ENCODE results near the gene TBC1D22A.

The TBC1D22A gene

DNA sequence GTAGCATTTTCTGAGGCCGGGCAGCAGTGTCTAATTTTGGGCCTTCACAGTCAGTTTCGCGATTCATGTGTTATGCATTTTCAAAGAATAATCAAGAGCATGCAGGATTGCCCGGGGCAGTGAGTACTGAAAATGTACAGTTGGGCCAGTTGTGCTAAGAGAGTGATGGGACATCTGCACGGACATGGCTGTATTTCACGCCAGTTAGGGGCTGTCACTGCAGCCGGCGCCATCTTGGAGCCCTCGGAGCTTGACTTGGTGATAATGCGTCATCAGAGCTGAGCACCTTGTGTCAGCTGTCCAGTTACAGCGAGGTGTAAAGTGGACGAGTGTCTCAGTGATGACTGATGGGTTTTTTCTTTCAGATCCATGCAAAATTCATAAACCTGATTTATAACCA is 188.9 kb downstream of the TBC1D22A start:
- TF ChIP-seq GATA1 (IDR thresholded peaks at IDR 0.05; ENCODE audit: low read depth, low read length) (no peak), POLR2A (IDR thresholded peaks at IDR 0.05; ENCODE audit: low read length) (no peak)
- no peak for DNase-seq

DNA sequence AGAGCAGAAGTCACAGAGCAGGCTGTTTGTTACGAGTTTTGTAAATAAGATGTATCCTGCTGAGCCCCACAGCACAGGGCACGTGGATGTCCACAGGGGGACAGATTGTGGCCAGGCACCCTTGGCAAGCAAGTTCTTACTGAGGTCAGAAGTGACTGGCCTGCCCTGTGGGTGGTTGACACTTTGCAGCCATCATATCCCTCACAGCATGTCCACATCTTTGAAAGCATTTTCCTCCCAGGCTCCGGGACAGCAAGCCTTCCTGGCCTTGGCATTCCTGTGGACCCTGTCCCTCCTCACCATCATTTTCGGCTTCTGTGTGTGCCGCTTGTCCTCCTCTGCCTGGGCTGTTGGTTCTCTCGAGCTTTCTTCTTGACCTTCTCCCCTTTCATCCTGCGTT is 189.5 kb downstream of the TBC1D22A start:
- no peak for TF ChIP-seq GATA1 (IDR thresholded peaks at IDR 0.05; ENCODE audit: low read depth, low read length)
- TF ChIP-seq POLR2A (IDR thresholded peaks at IDR 0.05; ENCODE audit: low read length): no peak
- no peak for DNase-seq

DNA sequence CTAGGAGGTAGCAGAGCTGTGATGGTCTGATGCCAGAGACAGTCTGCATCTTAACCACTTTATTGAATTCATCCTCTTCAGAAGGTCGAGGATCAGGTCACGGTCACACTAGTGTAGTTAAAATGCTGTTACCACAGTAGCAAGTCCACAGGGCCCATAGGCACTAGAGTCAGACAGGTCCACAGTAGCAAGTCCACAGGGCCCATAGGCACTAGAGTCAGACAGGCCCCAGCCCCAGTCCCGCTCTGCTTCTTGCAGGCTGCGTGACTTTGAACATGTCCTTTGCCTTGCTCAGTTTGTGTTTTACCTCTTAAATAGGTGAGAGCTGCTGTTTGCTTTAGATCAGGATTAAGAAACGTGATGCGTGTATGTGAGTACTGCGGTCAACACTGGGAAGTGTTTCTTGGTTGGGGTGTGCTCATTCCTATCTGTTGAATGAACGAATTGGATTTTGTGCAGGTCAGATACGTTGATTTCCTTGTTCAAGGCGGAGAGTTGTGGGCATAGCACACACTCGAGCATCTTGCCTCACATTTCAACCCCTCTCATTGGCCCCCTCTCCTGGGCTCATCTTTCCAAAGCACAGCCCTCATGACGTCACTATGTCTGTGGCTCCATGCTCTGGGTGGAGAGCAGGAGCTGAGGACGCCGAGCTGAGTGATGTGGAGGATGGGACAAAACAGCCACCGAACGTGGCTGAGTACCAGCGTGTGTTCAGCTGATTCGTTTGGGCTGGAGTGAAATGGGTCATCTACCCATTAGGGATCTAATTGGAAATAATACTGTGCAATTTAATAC is 191.7 kb downstream of the TBC1D22A start:
- DNase-seq: no peak
- no peak for TF ChIP-seq POLR2A (IDR thresholded peaks at IDR 0.05; ENCODE audit: low read length)
- no peak for TF ChIP-seq GATA1 (IDR thresholded peaks at IDR 0.05; ENCODE audit: low read depth, low read length)

- DNase-seq: no peak
- TF ChIP-seq GATA1 (IDR thresholded peaks at IDR 0.05; ENCODE audit: low read depth, low read length): no peak
- no peak for TF ChIP-seq POLR2A (IDR thresholded peaks at IDR 0.05; ENCODE audit: low read length)
These were observed 192.3 kb downstream of the TBC1D22A start for GRCh38 chr22:46954781-46955180.

- no peak for TF ChIP-seq GATA1 (IDR thresholded peaks at IDR 0.05; ENCODE audit: low read depth, low read length)
These were observed 194.2 kb downstream of the TBC1D22A start for GRCh38 chr22:46956498-46957215.

DNA sequence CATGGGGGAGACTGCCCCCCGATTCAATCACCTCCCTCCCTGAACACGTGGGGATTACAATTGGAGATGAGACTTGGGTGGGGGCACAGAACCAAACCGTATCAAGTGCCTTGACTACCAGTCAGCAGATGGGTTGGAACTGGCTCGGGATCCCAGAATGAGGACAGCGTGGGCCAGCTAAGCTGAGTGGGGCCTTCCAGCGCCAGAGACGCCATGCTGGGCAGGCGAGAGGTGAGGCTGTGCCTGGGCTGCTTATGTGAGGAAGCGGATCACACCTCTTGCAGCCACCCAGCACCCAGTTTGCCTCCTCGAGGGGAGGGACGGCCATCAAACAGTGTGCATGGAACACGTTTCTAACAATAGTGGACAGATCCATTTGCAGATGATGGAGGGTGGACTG is 195.1 kb downstream of the TBC1D22A start:
- no peak for DNase-seq
- TF ChIP-seq POLR2A (IDR thresholded peaks at IDR 0.05; ENCODE audit: low read length): no peak
- TF ChIP-seq GATA1 (IDR thresholded peaks at IDR 0.05; ENCODE audit: low read depth, low read length): no peak

More at GRCh38 chr22:46956498-46957215, 194.2 kb downstream of the TBC1D22A start:
- no peak for DNase-seq

- no peak for DNase-seq
- TF ChIP-seq POLR2A (IDR thresholded peaks at IDR 0.05; ENCODE audit: low read length) (no peak), GATA1 (IDR thresholded peaks at IDR 0.05; ENCODE audit: low read depth, low read length) (no peak)
These were observed 195.7 kb downstream of the TBC1D22A start for GRCh38 chr22:46958191-46958590.

DNA sequence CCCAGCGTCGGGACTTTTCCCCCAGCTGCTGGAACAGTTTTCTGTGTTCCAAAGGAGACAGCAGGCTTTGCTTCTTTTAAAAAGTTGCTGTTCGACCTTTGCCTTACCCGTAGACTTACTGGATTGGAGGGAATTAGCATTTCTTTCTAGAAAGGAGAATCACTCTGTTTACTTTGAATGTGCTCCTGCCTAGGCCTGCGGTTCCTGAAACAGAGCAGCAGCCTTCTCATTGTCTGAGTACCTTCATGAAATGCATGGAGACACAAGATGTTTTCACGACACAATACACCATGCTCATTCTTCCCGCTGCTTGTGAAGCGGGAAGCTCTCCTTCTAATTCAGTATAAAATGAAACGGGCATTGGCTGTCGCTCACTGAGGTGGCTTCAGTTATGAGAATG is 196.2 kb downstream of the TBC1D22A start:
- DNase-seq: no peak
- no peak for TF ChIP-seq GATA1 (IDR thresholded peaks at IDR 0.05; ENCODE audit: low read depth, low read length)
- no peak for TF ChIP-seq POLR2A (IDR thresholded peaks at IDR 0.05; ENCODE audit: low read length)

- no peak for DNase-seq
- TF ChIP-seq GATA1 (IDR thresholded peaks at IDR 0.05; ENCODE audit: low read depth, low read length) (no peak), POLR2A (IDR thresholded peaks at IDR 0.05; ENCODE audit: low read length) (no peak)
These were observed 196.9 kb downstream of the TBC1D22A start for GRCh38 chr22:46959369-46959768.

DNA sequence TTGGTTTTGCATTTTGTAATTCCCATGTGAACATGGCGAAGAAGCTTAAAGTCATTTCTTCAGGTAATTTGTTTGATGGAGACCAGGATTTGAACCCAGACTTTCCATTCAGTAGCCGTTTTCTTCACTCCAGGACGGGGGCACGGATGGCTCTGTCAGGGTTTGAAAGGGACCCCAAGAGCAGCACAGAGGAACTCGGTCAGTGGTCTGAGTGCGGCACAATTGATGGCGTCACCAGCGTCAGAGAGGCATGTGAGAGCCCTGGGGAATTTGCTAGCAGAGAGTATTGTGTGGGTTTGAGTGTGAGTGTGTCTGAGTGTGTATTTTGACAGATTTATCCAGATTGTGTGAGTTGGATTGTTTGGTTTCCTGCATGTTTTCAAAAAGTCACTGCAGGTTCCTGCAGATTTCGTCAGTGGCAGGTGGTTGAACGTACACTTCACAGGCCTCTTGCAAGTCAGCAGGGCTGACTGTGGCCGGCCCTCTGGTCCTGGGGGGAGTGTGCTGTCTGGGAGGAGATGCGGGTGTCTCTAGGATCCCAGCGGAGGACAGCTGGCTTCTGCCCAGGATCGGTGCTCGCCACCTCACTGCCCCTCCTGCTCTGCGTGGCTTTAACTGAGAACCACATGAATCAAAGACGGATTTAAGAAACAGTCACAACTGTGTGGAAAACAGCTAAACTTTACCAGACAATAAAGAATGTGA is 199.3 kb downstream of the TBC1D22A start:
- TF ChIP-seq GATA1 (IDR thresholded peaks at IDR 0.05; ENCODE audit: low read depth, low read length) (no peak), POLR2A (IDR thresholded peaks at IDR 0.05; ENCODE audit: low read length) (no peak)

GRCh38 chr22:46962406-46962805 is 200.0 kb downstream of the TBC1D22A start:
- no peak for DNase-seq
- TF ChIP-seq POLR2A (IDR thresholded peaks at IDR 0.05; ENCODE audit: low read length) (no peak), GATA1 (IDR thresholded peaks at IDR 0.05; ENCODE audit: low read depth, low read length) (no peak)

More for the DNA sequence above, 199.3 kb downstream of the TBC1D22A start:
- no peak for DNase-seq

- TF ChIP-seq POLR2A (IDR thresholded peaks at IDR 0.05; ENCODE audit: low read length) (no peak), GATA1 (IDR thresholded peaks at IDR 0.05; ENCODE audit: low read depth, low read length) (no peak)
- DNase-seq: no peak
These were observed 201.5 kb downstream of the TBC1D22A start for GRCh38 chr22:46963672-46964545.

- no peak for TF ChIP-seq GATA1 (IDR thresholded peaks at IDR 0.05; ENCODE audit: low read depth, low read length)
- no peak for TF ChIP-seq POLR2A (IDR thresholded peaks at IDR 0.05; ENCODE audit: low read length)
- DNase-seq: no peak
These were observed 202.5 kb downstream of the TBC1D22A start for GRCh38 chr22:46964773-46965550.
